Measurements from ENCODE around the gene HEBP2.
A peak's percentile ranks its signal among the peaks of the same experiment; 100 is the strongest.
"Not testable (repeated sequence)": the region's sequence is repeated elsewhere in the genome, so short reads cannot be mapped to it uniquely, and the experiment has no call there.

Gene HEBP2, protein sequence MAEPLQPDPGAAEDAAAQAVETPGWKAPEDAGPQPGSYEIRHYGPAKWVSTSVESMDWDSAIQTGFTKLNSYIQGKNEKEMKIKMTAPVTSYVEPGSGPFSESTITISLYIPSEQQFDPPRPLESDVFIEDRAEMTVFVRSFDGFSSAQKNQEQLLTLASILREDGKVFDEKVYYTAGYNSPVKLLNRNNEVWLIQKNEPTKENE

DNA sequence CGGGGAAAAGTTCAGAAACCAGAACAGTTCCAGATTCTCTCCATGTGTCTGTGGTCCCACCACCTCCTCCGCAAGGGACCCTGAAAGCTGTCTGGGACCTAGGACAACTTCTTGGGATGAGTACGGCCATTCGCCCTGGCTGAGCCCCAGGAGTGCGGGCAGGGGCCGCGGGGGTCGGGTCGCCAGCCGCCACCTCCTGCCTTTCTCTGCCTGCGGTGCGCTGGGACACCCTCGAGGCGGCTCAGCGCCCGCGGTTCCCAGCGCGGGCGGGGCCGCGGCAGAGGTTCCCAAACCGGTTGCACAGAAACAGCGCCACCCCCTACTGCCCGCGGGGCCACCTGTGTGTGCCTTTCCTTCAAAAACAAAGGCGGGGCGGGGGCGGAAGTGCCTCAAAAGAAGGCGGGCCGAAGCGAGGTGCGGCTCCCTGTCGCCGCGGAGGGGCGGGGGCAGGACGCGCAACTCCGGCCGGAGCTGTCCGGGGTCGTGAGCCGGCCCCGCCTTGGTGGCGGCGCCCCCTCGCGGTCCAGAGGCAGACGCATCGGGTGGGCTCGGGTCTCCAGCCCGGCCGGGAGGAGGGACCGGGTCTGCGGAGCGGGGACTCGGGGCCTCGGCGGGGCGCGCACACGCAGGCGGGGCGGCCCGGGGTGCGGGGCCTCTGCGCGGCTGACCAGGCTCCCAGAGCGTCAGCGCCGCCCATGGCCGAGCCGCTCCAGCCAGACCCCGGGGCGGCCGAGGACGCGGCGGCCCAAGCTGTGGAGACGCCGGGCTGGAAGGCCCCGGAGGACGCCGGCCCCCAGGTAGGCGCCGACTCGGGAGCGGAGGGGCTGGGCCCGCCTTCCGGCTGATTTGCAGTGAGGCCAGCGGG, at the start of gene HEBP2:
Gene HEBP2, plus strand, starts transcription at position 423 of the 865 bp plus-strand sequence. Its CDS starts 273 bp downstream, at position 696.
- DNase-seq: peak; percentile 96

DNA sequence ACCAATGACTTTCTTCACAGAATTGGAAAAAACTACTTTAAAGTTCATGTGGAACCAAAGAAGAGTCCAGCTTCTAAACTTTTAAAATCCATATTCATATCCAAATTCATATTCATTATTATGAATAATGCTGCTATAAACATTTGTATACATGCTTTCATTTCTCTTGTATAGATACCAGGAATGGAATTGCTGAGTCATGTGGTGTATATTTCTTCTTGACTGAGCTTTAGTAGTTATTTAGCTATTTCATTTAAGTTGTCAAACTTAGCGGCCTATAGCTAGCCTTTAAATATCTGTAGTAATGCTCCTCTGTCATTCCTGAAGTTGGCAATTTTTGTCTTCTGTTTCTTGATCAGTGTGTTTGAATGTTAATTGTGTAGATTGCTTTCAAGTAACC, 46.1 kb upstream of the HEBP2 start:
- DNase-seq: no peak

DNA sequence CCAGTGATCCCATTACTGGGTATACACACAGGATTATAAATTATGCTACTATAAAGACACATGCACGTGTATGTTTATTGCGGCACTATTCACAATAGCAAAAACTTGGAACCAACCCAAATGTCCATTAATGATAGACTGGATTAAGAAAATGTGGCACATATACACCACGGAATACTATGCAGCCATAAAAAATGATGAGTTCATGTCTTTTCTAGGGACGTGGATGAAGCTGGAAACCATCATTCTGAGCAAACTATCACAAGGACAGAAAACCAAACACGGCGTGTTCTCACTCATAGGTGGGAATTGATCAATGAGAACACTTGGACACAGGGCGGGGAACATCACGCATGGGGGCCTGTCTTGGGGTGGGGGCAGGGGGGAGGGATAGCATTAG, 35.3 kb upstream of the HEBP2 start:
- DNase-seq: not testable (repeated sequence)

DNA sequence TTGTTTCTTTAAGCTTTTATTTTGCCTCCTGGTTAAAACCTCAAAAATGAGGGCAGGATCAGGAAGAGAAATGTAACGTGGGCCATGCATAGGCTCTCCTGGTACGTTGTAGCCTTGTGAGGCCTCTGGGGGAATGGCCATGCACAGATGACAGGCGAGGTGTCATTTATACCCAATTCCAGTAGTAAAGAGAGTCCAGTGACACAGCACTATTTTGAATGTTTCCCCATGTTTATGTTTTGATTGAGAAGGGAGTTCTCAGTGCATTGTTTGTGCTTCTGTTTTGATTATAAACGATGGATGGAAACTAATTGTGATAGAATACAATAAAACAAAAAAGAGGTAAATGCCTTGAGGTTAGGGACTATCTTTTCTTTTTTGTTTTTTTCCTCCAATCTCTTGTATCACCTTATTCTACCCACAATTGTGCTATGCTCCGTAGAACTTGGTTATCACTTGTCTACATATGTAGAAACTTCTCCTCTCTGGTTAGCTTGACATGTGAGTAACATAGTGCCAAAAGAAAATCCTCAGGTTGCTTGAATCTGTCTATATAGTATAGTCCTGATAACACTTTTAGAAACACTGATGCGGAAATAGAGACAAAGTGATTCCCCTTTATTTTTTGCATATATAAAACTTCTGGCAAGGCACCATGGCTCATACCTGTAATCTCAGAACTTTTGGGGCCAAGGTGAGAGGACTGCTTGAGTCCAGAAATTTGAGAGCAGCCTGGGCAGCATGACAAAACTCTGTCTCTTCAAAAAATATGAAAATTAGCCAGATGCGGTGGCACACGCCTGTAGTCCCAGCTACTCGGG, 33.2 kb upstream of the HEBP2 start:
- DNase-seq: no peak

DNA sequence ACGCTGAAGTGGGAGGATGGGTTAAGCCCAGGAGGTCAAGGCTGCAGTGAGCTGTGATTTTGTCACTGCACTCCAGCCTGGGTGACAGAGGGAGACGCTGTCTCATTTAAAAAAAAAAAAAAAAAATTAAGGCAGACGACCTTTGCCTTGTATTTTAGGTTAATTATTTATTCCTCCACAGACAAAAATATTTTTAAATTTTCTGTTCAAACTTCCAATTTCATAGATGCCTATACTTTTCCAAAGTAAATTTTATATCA, 32.6 kb upstream of the HEBP2 start:
- DNase-seq: no peak

DNA sequence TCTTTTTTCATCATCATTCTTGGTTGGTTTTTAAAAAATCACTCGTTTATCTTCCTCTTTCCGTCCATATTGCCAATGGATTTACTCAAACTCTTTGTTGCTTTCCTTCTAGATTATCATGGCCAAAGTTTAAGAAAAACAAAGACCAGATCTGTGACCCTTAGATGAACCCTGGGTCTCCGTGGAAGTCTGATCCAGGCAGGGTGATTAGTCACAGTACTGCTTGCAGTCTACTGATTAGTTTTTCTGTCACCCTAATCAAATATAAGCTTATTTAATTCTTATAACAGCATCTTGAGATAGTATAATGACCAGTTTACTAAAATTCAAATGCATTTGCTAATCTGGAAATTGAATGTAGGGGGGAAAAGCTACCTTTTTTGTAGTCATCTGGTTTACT, 32.3 kb upstream of the HEBP2 start:
- no peak for DNase-seq

DNA sequence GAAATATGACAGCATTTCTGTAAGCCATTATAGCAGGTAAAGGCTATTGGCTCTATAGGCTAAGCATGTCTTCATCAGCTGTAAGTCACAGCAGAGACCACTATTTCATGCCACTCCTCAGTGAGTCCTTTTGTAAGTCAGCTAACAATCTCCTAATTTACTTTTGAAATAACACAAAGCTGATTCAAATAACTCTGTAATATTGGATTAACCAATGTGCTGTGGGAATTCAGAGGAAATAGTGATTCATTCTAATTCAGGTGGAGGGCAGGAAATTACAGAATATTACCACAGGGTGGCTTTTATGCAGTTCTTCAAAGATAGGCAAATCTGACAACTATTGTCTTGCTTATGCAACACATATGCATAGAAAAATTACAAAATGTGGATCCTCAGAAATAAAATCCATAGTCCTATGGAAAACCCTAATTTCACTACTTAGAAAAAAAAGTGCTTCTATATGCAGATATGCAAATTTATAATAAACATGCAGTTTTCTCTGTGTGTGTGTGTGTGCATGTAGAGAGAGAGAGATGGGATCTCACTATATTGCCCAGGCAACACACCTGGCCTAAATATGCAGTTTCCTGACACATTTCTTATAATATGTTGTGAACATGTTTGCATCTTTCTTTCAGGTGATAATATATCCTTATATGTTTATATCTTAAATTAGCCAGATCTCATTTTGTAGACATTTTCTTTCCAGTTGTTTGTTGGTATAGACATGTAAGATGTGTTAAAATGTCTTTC, 31.1 kb upstream of the HEBP2 start:
- DNase-seq: no peak

DNA sequence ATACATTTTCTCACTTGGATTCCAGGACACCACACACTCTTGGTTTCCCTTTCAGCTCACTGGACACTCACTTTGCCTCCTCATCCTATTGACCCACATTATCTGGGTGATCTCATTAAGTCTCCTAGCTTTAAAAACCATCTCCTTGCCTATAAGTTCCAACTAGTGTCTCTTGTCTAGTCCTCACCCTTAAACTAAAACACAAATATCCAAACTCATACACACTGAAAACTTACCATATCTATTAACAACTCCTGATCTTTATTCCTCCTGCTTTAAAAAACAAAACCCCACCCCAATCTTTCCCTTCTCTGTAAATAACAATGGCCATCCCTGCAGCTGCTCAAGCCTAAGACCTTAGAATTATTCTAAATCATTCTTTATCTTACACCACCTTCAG, 29.8 kb upstream of the HEBP2 start:
- DNase-seq: no peak

DNA sequence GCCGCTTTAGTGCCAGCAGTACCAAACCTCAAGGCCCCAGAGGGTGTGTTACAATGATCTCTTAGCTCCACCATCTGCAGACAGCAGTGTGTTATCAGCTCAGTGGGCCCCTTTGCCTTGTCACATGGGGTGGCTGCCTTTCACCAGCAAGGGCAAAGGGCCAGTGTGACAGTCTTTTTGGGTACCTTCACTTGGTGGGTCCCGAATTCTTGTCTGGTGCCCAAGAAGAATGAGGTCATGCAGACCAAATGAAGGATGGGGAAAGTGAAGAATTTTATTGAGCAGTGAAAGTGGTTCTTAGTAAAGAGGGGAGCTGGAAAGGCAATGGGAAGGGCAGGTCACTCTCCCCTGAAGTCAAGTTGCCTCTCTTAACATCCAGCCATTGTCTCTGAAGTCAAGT, 29.2 kb upstream of the HEBP2 start:
- no peak for DNase-seq

DNA sequence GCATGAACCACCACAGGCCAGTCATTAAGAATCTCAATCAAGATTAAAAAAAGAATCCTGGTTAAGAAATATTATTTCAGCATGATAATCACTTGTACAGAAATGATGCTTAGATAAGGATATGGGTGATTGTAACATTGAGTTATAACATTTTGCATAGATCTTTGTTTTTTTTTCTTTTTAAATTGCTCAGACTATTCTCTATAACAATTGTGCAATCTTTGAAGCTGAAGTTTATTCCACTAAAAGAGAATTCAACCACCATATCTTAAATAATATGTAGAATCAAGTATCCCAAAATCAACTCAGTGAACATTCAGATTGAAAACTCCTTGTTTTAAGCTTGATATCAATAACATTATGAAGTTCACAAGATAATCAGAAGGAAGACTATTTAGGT, 27.0 kb upstream of the HEBP2 start:
- DNase-seq: no peak

DNA sequence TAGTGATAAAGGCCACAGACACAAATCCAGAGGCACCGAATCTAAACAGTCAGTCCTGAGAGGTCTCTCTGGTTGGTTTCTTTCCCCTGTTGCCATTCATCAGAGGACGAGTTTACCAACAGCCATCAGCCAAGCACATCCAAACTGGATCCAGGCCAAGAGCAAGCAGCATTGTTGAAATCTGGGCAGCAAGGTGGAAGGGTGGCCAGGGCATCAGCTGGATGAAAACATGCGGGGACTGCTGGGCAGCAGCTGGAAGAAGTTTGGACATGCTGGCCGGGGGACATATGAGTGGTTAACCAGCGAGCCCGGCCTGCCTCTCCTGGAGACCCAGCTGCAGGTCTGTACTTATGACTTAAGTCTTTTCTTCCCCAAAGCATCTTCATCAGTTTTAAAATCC, 26.2 kb upstream of the HEBP2 start, which contains the start of gene SMIM28:
Gene SMIM28, plus strand, starts transcription at position 62 of the 400 bp plus-strand sequence. Its CDS starts 168 bp downstream, at position 230.
- DNase-seq: no peak

DNA sequence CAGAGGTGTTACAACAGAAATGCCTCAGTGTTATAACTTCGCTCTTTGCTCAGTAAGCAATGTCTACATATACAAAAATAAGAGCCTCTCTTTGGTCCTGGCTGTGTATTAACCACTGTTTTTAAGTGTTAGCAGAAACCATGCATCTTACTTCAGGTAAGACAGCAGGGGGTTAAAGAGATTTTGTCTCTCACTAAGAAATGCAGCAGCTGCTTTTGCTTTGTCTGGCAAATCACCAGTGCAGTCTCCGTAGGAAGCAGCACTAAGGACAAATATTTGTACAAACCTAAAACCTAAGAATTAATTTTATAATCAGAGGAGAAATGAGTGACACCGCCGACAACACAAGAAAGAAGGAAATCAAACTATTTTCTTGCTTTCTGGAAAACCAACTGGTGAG, 25.6 kb upstream of the HEBP2 start:
- DNase-seq: no peak

DNA sequence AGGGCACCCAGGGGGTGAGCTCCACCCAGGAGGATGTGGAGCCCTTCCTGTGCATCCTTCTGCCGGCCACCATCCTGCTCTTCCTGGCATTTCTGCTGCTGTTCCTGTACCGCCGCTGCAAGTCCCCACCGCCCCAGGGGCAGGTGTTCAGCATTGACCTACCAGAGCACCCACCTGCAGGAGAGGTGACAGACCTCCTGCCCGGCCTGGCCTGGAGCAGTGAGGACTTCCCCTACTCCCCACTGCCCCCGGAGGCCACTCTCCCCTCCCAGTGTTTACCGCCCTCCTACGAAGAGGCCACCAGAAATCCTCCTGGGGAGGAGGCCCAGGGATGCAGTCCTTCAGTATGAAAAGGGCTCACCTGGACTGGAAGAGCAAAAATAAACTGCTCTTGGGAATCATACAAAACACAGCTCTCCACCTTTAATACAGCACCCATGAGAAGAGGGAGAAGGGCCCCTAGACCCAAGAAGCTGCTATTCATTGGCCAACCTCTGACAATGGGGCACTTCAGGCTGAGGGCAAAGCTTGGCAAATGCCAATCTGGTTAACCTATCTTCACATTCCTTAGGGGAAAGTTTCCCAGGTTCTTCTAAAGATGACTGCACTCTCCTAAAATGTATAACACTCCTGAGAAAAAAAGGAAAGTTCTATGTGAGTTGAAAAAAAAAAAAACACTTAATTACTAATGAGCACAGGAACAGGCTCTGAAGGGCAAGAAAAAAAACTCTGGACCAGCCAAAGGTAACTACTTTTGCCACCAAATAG, 21.3 kb upstream of the HEBP2 start:
- no peak for DNase-seq

DNA sequence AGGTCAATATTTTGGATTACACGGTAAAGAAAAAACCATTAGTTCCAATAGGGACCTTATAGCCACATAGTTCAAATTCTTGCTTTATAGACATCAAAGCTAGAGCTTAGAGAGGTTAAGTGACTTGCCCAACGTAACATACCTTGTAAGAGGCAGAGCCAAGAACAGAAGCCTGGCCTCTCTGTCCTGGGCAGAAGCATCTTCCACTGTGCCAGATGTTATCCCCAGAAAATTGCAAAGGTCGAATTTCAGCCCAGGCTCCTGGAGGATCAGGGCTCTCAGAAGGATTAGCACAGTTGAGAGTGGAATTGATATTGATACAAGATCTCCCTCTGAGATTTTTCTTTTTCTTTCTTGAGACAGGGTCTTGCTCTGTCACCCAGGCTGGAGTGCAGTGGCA, 20.2 kb upstream of the HEBP2 start:
- DNase-seq: no peak

DNA sequence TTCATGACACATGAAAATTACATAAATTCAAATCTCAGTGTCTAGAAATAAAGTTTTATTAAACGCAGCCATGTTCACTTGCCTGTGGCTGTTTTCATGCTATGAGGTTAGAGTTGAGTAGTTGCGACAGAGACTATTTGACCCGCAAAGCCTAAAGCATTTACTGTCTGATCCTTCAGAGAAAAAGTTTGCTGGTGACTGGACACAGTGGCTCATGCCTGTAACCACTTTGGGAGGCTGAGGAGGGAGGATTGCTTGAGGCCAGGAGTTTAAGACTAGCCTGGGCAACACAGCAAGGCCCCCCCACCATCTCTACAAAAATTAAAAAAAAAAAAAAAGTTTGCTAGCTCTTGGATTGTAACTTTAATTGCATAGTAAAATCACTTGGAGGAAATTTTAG, 17.1 kb upstream of the HEBP2 start:
- no peak for DNase-seq

DNA sequence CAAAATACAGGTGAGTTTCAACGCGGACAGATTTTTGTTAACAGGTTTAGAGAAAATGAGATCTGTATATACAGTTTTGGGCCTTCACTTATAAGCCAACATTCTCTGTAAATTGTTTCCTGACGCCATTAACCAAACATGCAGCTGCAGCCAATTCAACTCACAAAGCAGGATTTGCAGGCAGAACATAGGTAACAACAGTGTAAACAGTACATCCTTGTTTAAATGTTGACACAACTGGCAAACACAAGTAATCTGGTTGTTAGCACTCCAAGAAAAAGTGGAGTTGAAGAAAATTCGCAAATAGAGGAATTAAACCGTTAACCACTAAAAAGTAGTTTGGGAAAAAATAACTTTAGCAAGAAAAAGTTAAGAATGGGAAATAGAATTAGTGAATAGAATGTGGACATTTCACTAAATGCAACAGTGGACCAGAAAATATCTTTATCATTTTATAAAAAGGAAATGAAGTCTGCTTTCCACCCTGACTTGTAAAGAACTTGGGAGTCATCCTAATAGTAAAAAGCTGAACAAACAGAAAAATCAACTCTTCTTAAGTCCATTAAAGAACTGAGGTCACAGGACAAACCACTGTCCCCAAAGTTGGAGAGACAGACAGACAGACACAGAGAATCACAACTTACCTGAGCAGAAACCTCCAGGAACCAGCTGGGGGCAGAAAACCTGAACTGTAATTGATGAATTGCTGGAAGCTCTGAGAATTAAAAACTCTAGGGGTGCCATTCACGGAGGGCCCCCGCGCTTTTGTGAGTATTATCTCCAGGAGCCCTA, 16.2 kb upstream of the HEBP2 start:
- DNase-seq: no peak

DNA sequence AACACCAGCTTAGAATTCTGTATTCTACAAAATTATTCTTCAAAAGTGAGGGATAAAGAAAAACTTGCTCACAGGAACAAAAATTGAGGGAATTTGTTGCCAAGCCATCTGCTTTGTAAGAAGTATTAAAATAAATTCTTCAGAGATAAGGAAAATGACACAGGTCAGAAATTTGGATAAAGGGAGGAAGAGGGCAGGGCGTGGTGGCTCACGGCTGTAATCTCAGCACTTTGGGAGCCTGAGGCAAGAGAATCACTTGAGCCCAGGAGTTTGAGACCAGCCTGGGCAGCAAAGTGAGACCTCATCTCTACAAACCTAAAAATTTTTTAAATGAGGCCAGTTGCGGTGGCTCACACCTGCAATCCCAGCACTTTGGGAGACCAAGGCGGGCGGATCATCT, 14.5 kb upstream of the HEBP2 start:
- no peak for DNase-seq

DNA sequence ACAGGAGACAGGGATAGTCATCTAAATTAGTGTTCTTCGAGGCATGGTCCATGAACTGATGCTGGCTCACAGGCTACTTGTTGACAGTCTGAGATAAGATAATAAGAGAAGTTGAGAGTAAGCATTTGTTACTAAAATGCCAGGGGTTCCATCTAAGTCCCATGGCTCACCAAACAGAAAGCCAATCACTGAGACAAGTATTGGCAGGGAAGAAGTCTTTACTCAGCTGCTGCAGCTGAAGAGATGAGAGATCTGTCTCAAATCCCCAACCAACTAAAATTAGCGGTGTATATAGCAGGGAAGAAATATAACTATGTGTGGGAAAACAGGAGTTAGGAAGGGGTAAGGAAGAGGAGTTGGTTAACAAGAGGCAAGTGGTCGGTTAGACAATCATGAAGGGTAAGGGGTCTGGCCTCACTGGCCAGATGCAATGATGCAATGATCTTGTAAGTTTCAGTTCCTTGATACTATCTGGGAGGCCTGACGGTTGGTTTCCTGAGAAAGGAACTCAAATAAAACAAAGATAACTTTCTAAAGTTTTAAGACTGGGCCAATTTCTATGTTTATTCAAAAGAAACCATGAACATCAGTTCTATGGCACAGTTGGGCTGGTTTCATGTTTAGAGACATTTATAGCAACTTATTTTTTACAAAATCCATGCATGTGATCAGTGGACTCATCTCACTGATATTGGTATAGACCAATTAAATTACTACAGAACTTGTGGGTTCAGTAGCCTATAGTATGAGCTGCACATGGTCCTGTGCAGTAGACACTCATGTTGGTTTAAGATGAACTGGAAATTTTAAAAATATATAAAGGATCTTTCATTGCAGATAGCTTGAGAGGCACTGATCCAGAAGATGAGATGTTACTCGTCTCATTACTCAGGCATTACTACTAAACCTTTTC, 9.9 kb upstream of the HEBP2 start:
- DNase-seq: no peak

DNA sequence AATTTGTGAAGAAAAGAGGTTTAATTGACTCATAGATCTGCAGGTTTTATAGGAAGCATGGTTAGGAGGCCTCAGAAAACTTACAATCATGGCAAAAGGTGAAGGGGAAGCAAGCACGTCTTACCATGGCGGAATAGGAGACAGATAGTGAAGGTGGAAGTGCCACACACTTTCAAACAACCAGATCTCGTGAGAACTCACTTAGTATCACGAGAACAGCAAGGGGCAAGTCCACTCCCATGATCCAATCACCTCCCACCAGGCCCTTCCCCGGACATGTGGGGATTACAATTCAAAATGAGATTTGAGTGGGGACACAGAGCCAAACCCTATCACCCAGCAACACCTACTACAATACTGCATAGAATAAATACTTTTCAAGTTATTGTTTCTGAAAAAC, 7.3 kb upstream of the HEBP2 start:
- DNase-seq: no peak
